Stimulated activated CD8-positive, alpha-beta memory T cell treated with anti-CD3 and anti-CD28 coated beads, Interleukin-7, amount 100 ng/mL, for 24 hours (primary cell): ENCODE measurements around the gene TADA3.

Experiments
- DNase-seq: peaks from one replicate; pipeline ENCODE4 v3.0.0-alpha.2; 2020; ENCODE audit warnings: low read depth

The TADA3 gene

GRCh38 chr3:9792405-9793160, at the start of gene TADA3, which contains the start of gene ARPC4:
Gene TADA3 (minus strand): TSS chr3:9792473. CDS start chr3:9791466, 1,007 bp downstream.
Gene ARPC4 (plus strand): TSS chr3:9793082. CDS start chr3:9793122, 40 bp downstream.
- DNase-seq: peak; percentile 81

- no peak for DNase-seq
Measured at GRCh38 chr3:9841015-9841414, 48.7 kb upstream of the TADA3 start.

GRCh38 chr3:9838856-9839255, 46.6 kb upstream of the TADA3 start:
- DNase-seq: no peak

GRCh38 chr3:9837701-9838582, 45.7 kb upstream of the TADA3 start:
- no peak for DNase-seq

- no peak for DNase-seq
Measured at GRCh38 chr3:9834520-9835380, 42.5 kb upstream of the TADA3 start.

GRCh38 chr3:9833078-9833477, 40.8 kb upstream of the TADA3 start:
- no peak for DNase-seq

- no peak for DNase-seq
Measured at GRCh38 chr3:9831253-9831652, 39.0 kb upstream of the TADA3 start.

- no peak for DNase-seq
Measured at GRCh38 chr3:9828801-9829755, 36.8 kb upstream of the TADA3 start.

- DNase-seq: no peak
Measured at GRCh38 chr3:9826815-9827573, 34.7 kb upstream of the TADA3 start.

GRCh38 chr3:9825451-9826040, 33.3 kb upstream of the TADA3 start:
- no peak for DNase-seq

- no peak for DNase-seq
Measured at GRCh38 chr3:9820946-9821345, 28.7 kb upstream of the TADA3 start.

- DNase-seq: no peak
Measured at GRCh38 chr3:9820543-9820942, 28.3 kb upstream of the TADA3 start.

- no peak for DNase-seq
Measured at GRCh38 chr3:9818666-9819335, 26.5 kb upstream of the TADA3 start.

- no peak for DNase-seq
Measured at GRCh38 chr3:9817436-9817835, 25.2 kb upstream of the TADA3 start.

GRCh38 chr3:9815986-9816385, 23.7 kb upstream of the TADA3 start:
- no peak for DNase-seq

- no peak for DNase-seq
Measured at GRCh38 chr3:9812870-9813483, 20.7 kb upstream of the TADA3 start.

- no peak for DNase-seq
Measured at GRCh38 chr3:9810846-9811245, 18.6 kb upstream of the TADA3 start.

- no peak for DNase-seq
Measured at GRCh38 chr3:9810433-9810770, 18.1 kb upstream of the TADA3 start.
